Measurements from ENCODE around the gene CFAP46.

The CFAP46 gene

DNA sequence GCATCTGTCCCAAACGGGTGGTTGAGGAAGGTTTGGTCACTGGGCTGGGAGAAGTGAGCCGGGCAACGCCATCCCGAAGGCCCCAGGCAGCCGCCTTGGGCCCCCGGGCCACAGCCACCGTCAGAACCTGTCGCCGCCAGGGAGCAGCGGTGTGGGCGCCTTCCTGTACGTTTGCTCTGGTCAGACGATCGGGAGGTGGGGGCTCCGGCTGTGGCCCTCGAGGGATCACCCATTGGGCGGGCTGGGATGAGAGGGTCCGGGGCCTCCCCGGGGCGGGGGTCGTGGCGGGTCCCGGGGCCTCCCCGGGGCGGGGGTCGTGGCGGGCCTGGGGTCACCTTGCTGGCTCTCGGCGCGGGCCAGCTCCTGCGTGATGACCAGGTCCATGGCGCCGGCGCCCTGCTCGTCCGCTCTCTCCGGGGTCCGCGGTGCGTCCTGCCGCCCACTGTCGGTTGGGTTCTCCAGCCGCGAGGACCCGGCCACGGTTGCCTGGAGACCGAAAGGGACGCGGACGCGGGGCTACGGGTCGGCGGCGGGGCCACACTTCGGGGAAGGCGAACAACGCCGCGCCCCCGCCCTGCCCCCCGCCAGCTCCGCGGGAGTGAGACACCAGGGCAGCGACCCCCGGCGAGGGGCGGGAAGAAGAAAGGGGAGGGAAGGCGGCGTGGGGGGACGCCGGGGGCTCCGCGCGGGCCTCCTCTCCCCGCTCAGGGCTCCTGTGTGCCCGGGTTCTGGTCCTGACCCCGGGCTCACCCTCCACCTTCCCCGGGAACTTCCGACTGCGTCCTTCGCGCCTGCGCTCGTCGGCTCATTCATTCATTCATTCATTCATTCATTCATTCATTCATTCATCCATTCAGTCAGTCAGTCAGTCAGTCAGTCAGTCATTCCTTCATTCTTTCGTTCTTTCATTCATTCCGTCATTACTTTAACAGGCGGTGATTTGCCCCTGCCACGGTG, at the start of gene CFAP46:
CFAP46 (minus strand) TSS at position 470 of the 957 bp plus-strand sequence; CDS start at position 384, 86 bp downstream.
- DNase-seq = peak; percentile 30

- DNase-seq = no peak
Measured at GRCh38 chr10:132991706-132992432, 49.5 kb upstream of the CFAP46 start.

GRCh38 chr10:132990684-132991545, 48.5 kb upstream of the CFAP46 start:
- no peak for DNase-seq

DNA sequence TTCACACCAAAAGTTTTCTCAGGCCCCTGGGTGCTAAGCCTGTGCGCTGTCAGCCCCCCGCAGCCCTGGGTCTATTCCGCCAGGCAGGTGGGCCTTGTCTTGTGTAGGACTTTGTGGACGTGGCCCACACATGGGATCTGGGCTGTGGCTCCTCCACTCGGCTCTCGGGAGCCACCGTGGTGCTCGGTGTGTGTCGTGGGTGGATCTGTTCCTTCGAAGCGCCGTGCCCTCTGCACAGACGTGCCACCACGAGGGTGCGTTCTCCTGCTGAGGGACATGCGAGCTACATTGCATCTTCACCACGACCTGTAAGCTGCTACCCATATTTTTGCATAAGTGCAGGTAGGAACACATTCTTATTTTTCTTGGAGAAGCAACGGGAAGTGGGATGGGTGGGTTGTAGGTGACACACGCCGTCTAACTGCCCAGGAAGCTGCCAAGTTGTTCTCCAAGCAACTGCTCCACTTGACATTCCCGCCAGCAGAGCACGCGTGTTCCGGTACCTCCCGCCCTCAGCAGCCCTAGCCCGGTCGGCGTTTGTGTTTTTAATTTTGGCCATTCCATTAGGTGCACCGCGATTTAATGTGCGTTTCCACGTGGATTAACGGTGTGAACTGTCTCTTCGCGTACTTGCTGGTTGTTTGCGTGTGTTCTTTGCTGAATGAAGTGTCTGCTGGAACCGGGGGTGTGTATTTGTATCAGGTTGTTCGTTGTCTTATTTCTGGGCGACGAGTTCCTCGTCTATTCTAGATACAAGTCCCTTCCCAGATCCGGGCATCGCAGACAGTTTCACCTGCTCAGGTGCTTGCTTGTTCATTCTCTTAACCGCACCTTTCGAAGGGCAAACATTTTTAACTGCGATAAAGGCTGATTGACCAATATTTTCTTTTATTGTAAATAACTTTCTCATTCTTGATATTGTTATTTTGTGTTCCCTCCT, 47.4 kb upstream of the CFAP46 start:
- no peak for DNase-seq

- DNase-seq = no peak
Measured at GRCh38 chr10:132988988-132989387, 46.6 kb upstream of the CFAP46 start.

DNA sequence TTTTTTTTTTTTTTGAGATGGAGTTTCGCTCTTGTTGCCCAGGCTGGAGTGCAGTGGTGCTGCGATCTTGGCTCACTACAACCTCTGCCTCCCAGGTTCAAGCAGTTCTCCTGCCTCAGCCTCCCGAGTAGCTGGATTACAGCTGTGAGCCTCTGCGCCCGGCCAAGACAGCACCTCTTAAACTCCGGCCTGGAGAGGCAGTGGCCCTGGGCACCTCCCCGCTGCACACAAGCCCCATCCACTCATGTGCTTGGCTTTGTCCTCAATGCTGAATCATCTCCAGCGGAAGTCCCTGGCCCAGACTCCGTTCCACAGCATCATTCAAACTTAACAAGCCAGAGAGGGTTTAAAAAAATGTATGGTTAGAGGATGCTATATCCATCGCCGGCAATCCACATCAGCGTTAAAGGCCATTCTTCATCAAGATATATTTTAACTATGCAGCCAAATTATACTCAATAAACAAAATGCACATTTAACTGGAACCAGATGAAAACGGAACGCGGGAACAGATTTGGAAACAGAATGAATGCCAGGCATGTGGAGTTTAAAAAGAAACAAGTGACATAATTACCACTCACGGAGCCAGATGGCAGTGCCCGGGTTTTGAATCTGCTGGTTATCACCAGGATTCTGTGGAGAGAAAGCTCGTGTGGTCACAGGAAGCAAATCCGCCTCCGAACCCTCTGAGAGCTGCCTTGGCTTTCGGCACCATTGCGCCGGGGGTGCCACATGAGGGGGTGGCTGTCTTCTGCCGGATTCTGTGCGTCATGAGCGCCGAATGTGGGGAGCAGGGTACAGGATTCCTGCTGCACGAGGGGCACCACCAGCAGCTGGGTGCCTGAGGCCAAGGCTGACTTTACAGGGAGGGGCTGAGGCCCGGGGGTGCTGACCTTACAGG, 45.6 kb upstream of the CFAP46 start:
- DNase-seq = no peak

DNA sequence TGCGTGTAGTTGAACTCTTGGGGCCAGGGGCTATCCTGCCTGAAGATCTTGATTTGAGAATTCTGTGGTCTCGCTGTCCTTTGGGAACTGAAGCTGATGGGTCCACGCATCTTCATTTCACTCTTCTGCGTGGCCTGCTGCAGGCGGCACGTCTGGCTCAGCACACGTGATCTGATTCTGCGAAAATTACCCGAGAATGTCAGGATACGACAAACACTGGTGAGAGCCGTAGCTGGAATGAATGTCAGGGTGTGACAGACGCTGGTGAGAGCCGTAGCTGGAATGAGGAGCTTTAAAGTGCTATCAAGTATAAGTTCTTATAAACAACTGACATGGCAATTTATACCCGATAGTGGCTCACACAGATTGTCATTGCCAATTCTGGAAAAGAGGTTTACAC, 44.6 kb upstream of the CFAP46 start:
- no peak for DNase-seq

DNA sequence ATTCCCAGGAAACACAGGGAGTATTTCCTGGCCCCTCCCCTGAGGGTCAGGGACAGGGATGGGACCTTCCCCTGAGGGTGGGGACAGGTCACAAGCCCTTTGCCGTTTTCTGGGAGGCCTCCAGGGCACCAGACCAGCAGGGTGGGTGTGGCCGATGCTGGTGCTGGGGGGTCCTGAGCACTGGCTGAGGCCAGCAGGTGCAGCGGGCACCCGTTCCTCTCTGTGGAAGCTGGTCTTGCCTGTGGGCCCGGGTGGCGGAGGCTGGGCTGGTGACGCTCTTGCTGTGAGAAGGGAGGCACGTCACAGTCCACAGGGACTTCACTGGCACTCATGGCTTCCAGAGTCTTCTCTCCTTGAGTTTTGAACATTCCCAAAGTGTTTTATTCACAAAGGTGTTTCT, 44.2 kb upstream of the CFAP46 start:
- DNase-seq = no peak

GRCh38 chr10:132986076-132986475, 43.7 kb upstream of the CFAP46 start:
- no peak for DNase-seq

- DNase-seq = no peak
Measured at GRCh38 chr10:132985546-132985900, 43.2 kb upstream of the CFAP46 start.

DNA sequence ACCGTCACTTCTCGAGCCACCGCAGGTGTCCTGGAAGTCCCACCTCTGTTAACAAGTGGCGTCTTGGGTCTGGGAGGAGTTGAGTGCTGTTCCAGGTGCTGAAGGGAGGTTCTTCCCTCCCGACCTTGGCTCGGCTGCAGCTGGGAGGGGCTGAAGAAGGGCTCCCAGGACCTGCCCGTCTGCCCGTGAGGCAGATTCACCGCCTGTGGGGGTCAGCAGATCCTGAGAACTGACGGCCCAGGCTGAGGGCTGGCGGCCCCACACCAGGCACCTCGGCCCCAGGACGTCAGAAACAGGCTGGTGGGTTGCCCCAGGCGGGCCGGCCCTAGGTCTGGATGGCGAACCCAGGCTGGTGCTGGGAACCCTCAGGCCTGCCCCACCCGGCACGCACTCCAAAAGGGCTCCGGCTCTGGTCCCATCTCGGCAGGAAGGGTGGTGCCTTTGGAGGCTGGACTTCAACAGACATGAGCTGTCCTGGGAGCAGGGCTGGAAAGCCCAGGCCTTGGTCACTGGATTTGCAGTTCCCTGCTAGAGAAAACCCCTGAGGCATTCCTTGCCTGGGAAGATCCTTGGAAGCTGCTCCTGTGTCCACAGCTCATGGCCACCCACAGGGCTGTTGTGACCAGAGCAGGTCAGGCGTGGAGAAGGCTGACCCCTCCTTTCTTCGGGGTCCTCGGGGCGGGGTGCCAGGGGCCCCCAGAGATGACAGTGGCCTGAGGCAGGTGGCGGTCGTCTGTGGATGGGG, 42.6 kb upstream of the CFAP46 start:
- no peak for DNase-seq

DNA sequence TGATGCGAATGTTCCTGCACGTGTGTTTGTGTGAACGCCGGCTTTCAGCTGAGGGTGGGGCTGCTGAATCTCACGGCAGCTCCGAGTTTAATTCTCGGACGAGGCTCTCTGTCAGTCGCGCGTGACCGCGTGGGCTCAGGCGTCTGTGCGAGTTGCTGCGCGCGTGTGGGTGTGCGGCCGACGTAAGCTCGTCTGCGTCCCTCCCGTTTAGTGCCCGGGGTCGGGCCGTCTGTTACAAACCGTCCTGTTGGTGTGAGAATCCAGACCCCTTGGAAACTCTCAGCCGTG, 41.6 kb upstream of the CFAP46 start:
- DNase-seq = no peak

GRCh38 chr10:132983252-132984007, 41.1 kb upstream of the CFAP46 start:
- no peak for DNase-seq

GRCh38 chr10:132982301-132982989, 40.1 kb upstream of the CFAP46 start:
- no peak for DNase-seq

GRCh38 chr10:132981746-132982145, 39.4 kb upstream of the CFAP46 start:
- no peak for DNase-seq

DNA sequence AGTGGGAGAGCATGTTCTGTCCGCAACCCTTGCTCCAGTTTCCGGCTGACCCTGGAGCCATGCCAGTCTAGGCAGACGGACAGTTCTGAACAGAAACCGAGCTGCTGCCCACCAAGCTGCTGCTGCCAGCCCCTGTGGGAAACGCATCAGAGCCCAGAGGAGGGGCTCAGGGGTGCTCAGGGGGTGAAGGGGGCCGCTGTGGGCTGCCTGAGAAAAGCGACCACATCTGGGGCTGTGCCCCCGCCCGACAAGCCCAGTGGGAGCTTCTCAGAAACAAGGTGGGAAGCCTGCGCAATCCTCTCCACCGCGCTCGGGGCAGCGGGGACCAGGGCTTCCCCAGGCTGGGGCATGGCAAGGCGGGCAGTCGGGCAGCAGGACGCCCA, 38.8 kb upstream of the CFAP46 start:
- DNase-seq = no peak

GRCh38 chr10:132980426-132981172, 38.2 kb upstream of the CFAP46 start:
- DNase-seq = no peak

Measured in inflammatory macrophage treated with lipopolysaccharide for 4 hours (primary cell).